Measurements from ENCODE around the gene POU5F2.

POU5F2 gene

DNA sequence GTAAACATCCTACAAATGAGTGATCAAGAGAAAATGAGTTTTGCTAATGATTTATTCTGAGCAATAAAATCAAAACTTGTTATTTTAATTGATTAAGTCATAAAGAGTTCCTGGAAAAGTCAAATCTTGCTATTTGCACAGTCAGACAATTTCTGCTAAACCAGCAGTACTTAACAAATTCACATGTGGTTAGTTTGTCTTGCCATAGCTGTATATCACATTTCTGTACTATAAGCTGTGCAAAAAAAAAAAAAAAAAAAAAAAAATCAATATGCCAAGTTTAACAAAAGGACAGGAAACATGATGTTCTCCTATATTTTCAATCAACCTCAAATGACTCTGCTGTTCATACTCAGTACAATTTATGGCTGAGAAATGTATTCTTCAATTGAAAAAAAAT, 24.9 kb downstream of the POU5F2 start:
- DNase-seq (ENCODE audit: low read depth), result no peak

DNA sequence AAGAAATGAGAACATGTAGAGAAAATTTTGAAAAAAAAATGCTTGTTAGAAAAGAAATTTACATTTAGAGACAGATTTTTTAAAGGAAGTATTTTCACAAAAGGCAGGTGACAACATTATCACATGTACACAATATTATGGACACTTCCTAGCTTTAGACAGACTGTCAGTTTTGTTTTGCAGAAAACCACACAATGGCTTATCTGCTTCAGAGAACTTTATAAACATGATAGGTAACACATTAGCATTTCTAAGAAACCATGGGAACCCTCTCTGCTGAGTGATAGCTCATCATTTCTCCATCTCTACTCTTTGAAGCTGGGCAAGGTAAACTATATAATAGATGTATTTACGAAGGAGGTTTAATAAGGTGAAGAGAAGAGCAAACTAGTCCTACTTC, 25.6 kb downstream of the POU5F2 start:
- no peak for DNase-seq (ENCODE audit: low read depth)

DNA sequence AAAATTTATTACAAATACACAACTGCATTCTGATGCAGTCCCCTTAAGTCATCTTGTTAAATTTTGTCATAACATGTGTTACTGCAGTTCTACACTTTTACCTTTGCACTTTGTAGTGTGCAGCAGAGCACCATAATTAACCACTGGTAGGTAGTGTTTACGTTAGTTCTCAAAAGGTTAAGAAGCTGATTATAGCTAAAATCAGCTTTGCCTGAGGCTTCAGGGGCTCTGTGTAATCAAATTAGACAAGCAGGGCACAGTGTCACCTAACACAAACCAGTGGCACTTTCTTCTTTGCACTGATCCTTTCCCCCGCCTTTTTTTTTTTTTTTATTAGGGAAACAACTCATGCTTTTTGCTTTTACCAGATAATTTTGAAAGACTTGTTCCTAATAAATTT, 26.1 kb downstream of the POU5F2 start:
- no peak for DNase-seq (ENCODE audit: low read depth)

DNA sequence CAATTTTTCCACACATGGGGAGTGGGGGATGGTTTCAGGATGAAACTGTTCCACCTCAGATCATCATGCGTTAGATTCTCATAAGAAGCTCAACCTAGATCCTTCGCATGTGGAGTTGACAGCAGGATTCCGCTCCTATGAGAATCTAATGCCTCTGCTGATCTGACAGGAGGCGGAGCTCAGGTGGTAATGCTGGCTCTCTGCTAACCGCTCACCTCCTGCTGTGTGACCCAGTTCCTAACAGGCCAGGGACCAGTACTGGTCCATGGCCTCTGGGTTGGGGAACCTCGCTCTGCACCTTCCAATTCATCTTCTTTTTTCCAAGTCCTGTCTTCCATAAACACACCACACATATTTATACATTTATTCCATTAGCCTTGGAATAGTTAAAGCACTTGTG, 33.0 kb downstream of the POU5F2 start:
- DNase-seq (ENCODE audit: low read depth), result no peak

DNA sequence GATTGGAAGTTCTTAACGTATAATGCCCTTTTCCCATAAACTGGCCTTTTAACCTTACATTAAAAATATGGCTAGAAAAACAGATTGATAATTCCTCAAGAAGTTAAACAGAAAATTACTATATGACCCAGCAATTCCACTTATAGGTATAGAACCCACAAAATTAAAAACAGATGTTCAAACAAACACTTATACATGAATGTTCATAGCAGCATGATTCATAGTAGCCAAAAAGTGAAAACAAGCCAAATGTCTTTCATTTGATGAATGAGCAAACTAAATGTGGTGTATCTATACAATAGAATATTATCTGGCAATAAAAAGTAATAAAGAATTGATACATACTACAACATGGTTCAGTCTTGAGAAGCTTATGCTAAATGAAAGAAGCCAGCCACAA, 35.5 kb downstream of the POU5F2 start:
- no peak for DNase-seq (ENCODE audit: low read depth)

DNA sequence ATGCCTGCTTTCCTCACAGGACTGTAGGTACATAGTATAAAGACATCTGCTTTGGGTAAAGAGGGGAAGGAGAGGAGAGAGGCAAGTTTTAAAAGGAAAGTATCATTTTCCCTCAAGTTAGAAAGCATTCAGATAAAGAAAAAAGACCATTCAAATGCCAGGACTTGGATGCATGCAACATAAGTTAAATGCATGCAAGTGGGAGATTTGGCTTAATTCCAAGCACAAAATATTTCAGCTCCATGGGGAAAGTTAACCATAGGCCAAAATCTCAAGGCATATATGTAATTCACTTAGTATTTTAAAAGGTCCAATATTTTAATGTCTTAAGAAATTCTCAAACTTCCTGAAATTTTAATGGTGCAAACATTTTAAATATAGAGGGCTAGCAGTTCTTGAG, 36.4 kb downstream of the POU5F2 start:
- no peak for DNase-seq (ENCODE audit: low read depth)

DNA sequence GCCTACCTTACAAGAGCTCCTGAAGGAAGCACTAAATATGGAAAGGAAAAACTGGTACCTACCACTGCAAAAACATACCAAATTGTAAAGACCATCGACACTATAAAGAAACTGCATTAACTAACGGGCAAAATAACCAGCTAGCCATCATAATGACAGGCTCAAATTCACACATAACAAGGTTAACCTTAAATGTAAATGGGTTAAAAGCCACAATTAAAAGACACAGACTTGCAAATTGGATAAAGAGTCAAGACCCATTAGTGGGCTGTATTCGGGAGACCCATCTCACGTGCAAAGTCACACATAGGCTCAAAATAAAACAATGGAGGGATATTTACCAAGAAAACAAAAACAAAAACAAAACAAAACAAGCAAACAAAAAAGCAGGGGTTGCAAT, 49.4 kb downstream of the POU5F2 start:
- DNase-seq (ENCODE audit: low read depth), result no peak
